HepG2 (cell line): ENCODE results near the gene TMEM214. TPM values are rescaled to one million over a fixed set of nuclear protein-coding genes. Genes with fewer than 3 reads are reported as not detected.

Source experiments
- AGO2 ChIP-seq: fragments of 200-400 bp; formaldehyde crosslinking; optimal IDR thresholded peaks from 2 replicates; pipeline ENCODE3; 2017; ENCODE audit warnings: mild to moderate bottlenecking, low read depth, low read length, moderate library complexity
- BRD4 ChIP-seq: sonication (generic); formaldehyde crosslinking; IDR thresholded peaks from 2 replicates; pipeline ENCODE4 v1.4.0; 2020; ENCODE audit warnings: missing genetic modification reagents
- CSRNP1 ChIP-seq: sonication (generic); formaldehyde crosslinking; IDR thresholded peaks from 2 replicates; pipeline ENCODE4 v1.8.1; 2023; ENCODE audit warnings: mild to moderate bottlenecking, missing genetic modification reagents
- FOXM1 ChIP-seq: sonication (generic); formaldehyde crosslinking; IDR thresholded peaks from 2 replicates; pipeline ENCODE4 v1.5.0; 2020; ENCODE audit warnings: missing genetic modification reagents
- GTF2F1 ChIP-seq: fragments of 150-350 bp; IDR thresholded peaks from 2 replicates; pipeline ENCODE4 v1.6.1; 2014; ENCODE audit warnings: low read length
- HIVEP1 ChIP-seq: sonication (generic); formaldehyde crosslinking; IDR thresholded peaks from 2 replicates; pipeline ENCODE4 v1.4.0; 2020; ENCODE audit warnings: mild to moderate bottlenecking, missing genetic modification reagents
- KLF15 ChIP-seq: sonication (generic); formaldehyde crosslinking; IDR thresholded peaks from 2 replicates; pipeline ENCODE4 v1.8.1; 2023; ENCODE audit warnings: borderline replicate concordance, mild to moderate bottlenecking, inconsistent platforms, missing genetic modification reagents, mixed read lengths
- MATR3 ChIP-seq: sonication (generic); formaldehyde crosslinking; IDR thresholded peaks from 2 replicates; pipeline ENCODE4 v1.4.0; 2020; ENCODE audit warnings: missing genetic modification reagents
- NFATC3 ChIP-seq: sonication (generic); formaldehyde crosslinking; IDR thresholded peaks from 2 replicates; pipeline ENCODE4 v1.5.1; 2020; ENCODE audit warnings: mild to moderate bottlenecking, missing genetic modification reagents
- PBX2 ChIP-seq: IDR thresholded peaks from 2 replicates; pipeline ENCODE4 v1.6.1; 2016; ENCODE audit warnings: control low read depth
- RELA ChIP-seq: sonication (generic); formaldehyde crosslinking; IDR thresholded peaks from 2 replicates; pipeline ENCODE4 v1.4.0; 2020; ENCODE audit warnings: missing genetic modification reagents
- SOX6 ChIP-seq, 2 experiments: fragments of 450-650 bp in 1 of 2; sonication (generic) in 1 of 2; formaldehyde crosslinking in 1 of 2; IDR thresholded peaks; 2 replicates each; pipeline versions ENCODE4 v1.4.0 to v1.6.1; 2017 to 2020; ENCODE audit warnings: antibody characterized with exemption in 1 of 2, mild to moderate bottlenecking in 1 of 2, missing genetic modification reagents in 1 of 2
- SRY ChIP-seq: sonication (generic); formaldehyde crosslinking; IDR thresholded peaks from 2 replicates; pipeline ENCODE4 v1.8.0; 2022; ENCODE audit warnings: mild to moderate bottlenecking, missing genetic modification reagents
- TMF1 ChIP-seq: sonication (generic); formaldehyde crosslinking; IDR thresholded peaks from 2 replicates; pipeline ENCODE4 v1.8.1; 2022; ENCODE audit warnings: low read depth, missing genetic modification reagents
- YEATS2 ChIP-seq: sonication (generic); formaldehyde crosslinking; IDR thresholded peaks from 2 replicates; pipeline ENCODE4 v1.4.0; 2020; ENCODE audit warnings: missing genetic modification reagents, borderline replicate concordance
- ZKSCAN8 ChIP-seq: IDR thresholded peaks from 2 replicates; pipeline ENCODE4 v1.6.1; 2016; ENCODE audit warnings: borderline replicate concordance, missing genetic modification reagents, missing compliant biosample characterization
- ZNF18 ChIP-seq: sonication (generic); formaldehyde crosslinking; IDR thresholded peaks from 2 replicates; pipeline ENCODE4 v1.8.0; 2022; ENCODE audit warnings: mild to moderate bottlenecking, missing genetic modification reagents; ENCODE audit not compliant: insufficient replicate concordance
- ZNF598 ChIP-seq: sonication (generic); formaldehyde crosslinking; IDR thresholded peaks from 2 replicates; pipeline ENCODE4 v1.5.1; 2020; ENCODE audit warnings: mild to moderate bottlenecking, missing genetic modification reagents, borderline replicate concordance
- ZNF740 ChIP-seq: sonication (generic); formaldehyde crosslinking; IDR thresholded peaks from 2 replicates; pipeline ENCODE4 v1.4.0; 2020; ENCODE audit warnings: missing genetic modification reagents
- ZNF761 ChIP-seq: sonication (generic); formaldehyde crosslinking; conservative IDR thresholded peaks from 2 replicates; pipeline ENCODE4 v1.4.0; 2020; ENCODE audit warnings: mild to moderate bottlenecking, missing genetic modification reagents
- ZNF788 ChIP-seq: sonication (generic); formaldehyde crosslinking; IDR thresholded peaks from 2 replicates; pipeline ENCODE4 v1.5.0; 2020; ENCODE audit warnings: mild to moderate bottlenecking, missing genetic modification reagents, borderline replicate concordance
- ZUFSP ChIP-seq: sonication (generic); formaldehyde crosslinking; IDR thresholded peaks from 2 replicates; pipeline ENCODE4 v1.9.0; 2021; ENCODE audit warnings: missing genetic modification reagents, mild to moderate bottlenecking, borderline replicate concordance
- polyA plus RNA-seq, 8 experiments: library from polyadenylated mRNA; depleted of rRNA in 3 of 8; stranded (reverse) in 7 of 8; unstranded in 1 of 8; fragments of >200 nt; fragmentation: Illumina TruSeq in 4 of 8; extraction: Trizol in 4 of 8; gene quantifications; 2 replicates each; pipeline versions ENCODE4 v1.2.1 to v1.2.3, GENCODE V29; 2011 to 2016; ENCODE audit warnings: low read depth in 4 of 8, missing spikeins in 1 of 8, mixed read lengths in 1 of 8; ENCODE audit not compliant: insufficient read depth in 1 of 8
- total RNA-seq, 5 experiments: library from RNA; depleted of rRNA; stranded (reverse); fragments of >200 nt; fragmentation: Illumina TruSeq; extraction: Trizol; gene quantifications; 2 replicates each; pipeline ENCODE4 v1.2.3, GENCODE V29; 2016; ENCODE audit warnings: low read depth in 1 of 5

The TMEM214 gene
- total and polyA plus RNA-seq, 2 of the 13 experiments (the other 11 are each of a cell fraction or from before 2014, with no cell fraction given) = 58.3 to 132 TPM

- TF ChIP-seq NFATC3 (CRISPR knock-in tag) (no peak), YEATS2 (CRISPR knock-in tag) (peak; percentile 93), ZNF740 (CRISPR knock-in tag) (peak; percentile 83; the same call in 1 of the 2 replicates), KLF15 (0 out of 2 replicates have a peak, but pooled peaks have one; percentile 23), GTF2F1 (no peak), MATR3 (CRISPR knock-in tag) (no peak), SRY (CRISPR knock-in tag) (peak; percentile 78; the same call in 1 of the 2 replicates), PBX2 (no peak), HIVEP1 (no peak; the same call in 1 of the 2 replicates), AGO2 (peak; percentile 86), ZNF761 (CRISPR knock-in tag) (0 out of 2 replicates have a peak, but pooled peaks have one; percentile 17), ZNF598 (peak; percentile 82; the same call in 1 of the 2 replicates), ZNF788 (CRISPR knock-in tag) (peak; percentile 30; the same call in 1 of the 2 replicates), ZUFSP (CRISPR knock-in tag) (no peak), FOXM1 (CRISPR knock-in tag) (peak; percentile 37; the same call in 1 of the 2 replicates), TMF1 (no peak; the same call in 1 of the 2 replicates), ZKSCAN8 (0 out of 2 replicates have a peak, but pooled peaks have one; percentile 47), CSRNP1 (CRISPR knock-in tag) (no peak), SOX6 (IDR thresholded peaks at IDR 0.05) (no peak), SOX6 (CRISPR knock-in tag; IDR thresholded peaks at IDR 0.05) (peak; percentile 59; the same call in 1 of the 2 replicates), BRD4 (CRISPR knock-in tag) (peak; percentile 8; the same call in 1 of the 2 replicates), RELA (CRISPR knock-in tag) (peak; percentile 60; the same call in 1 of the 2 replicates), ZNF18 (CRISPR knock-in tag) (no peak)
These were observed 38.7 kb downstream of the TMEM214 start, which contains the start of gene OST4 (continued) for GRCh38 chr2:27071277-27071989.
